Measurements from ENCODE around the gene ACAD8. TPM values are rescaled to one million over a fixed set of nuclear protein-coding genes. Genes with fewer than 3 reads are reported as not detected.

ACAD8 gene
- total RNA-seq (2013; cell fraction: nucleolus; rRNA removed): 44.7 and 48.6 TPM in 2 replicates
- total RNA-seq (2014; rRNA removed) (22.7 and 23.4 TPM in 2 replicates), total RNA-seq (2014; rRNA removed; fragmentation: Illumina TruSeq; extraction: Trizol) (15.7 and 17.2 TPM in 2 replicates), total RNA-seq (2021) (19.5 and 19.9 TPM in 2 replicates), polyA plus RNA-seq (2011; rRNA removed) (22.0 and 24.7 TPM in 2 replicates), polyA plus RNA-seq (2014; fragmentation: Illumina TruSeq; extraction: Trizol) (20.9 and 25.0 TPM in 2 replicates), polyA plus RNA-seq (2014; fragmentation: Nextera tagmentation; extraction: Ambion mirVana) (10 to 100 TPM in 1 of 2 experiments, 1 to 10 TPM in 1; 9.9 to 12.8 TPM), polyA plus RNA-seq (2014; rRNA removed) (25.3 and 28.8 TPM in 2 replicates), polyA plus RNA-seq (2016; fragmentation: Nextera tagmentation; extraction: Ambion mirVana) (10 to 100 TPM; 31.3 to 34.8 TPM), polyA minus RNA-seq (2011; rRNA and poly(A)+ RNA removed) (12.7 and 16.2 TPM in 2 replicates), Bru-seq, nascent RNA (percentile 62 among the genes with signal in this experiment), BruChase-seq, experiment 1, labeled RNA remaining after a 6-hour chase (percentile 85 among the genes with signal in this experiment), BruChase-seq, experiment 2, labeled RNA remaining after a 2-hour chase (percentile 80 among the genes with signal in this experiment)
- 10.6 TPM for polyA plus RNA-seq (2011; ENCODE audit: low read depth)
- polyA plus RNA-seq (2011; cell fraction: cytosol; rRNA removed): 20.2 and 22.7 TPM in 2 replicates
- 92.8 and 96.6 TPM in 2 replicates for polyA plus RNA-seq (2011; cell fraction: nucleus; rRNA removed)
- 13.2 and 15.5 TPM in 2 replicates for polyA plus RNA-seq (2012)
- 4.1 and 4.9 TPM in 2 replicates for polyA minus RNA-seq (2011; cell fraction: cytosol; rRNA and poly(A)+ RNA removed)
- polyA minus RNA-seq (2011; cell fraction: nucleus; rRNA and poly(A)+ RNA removed): 20.9 and 26.7 TPM in 2 replicates
- long read RNA-seq, experiment 1, transcript ACAD8-201 (11 exons, 2,249 nt): major isoform, 21 of 28 reads
- long read RNA-seq, experiment 1, partial matches to known transcripts: 3 of 28 reads
- long read RNA-seq, experiment 1, other reads (novel, unspliced or antisense): 4 of 28 reads
- long read RNA-seq, experiment 2, transcript ACAD8-201 (11 exons, 2,249 nt): major isoform, 126 of 200 reads
- long read RNA-seq, experiment 2, partial matches to known transcripts: 9 of 200 reads
- long read RNA-seq, experiment 2, other reads (novel, unspliced or antisense): 63 of 200 reads

- peak; percentile 66 for FAIRE-seq
- no peaks in the 10 kb centered on the region for H3K4me1 ChIP-seq (ENCODE audit: control insufficient read depth, insufficient read depth, low read length)
- BruUV-seq (replicated peaks): no TSS peak
- TF ChIP-seq, protein P1, sequence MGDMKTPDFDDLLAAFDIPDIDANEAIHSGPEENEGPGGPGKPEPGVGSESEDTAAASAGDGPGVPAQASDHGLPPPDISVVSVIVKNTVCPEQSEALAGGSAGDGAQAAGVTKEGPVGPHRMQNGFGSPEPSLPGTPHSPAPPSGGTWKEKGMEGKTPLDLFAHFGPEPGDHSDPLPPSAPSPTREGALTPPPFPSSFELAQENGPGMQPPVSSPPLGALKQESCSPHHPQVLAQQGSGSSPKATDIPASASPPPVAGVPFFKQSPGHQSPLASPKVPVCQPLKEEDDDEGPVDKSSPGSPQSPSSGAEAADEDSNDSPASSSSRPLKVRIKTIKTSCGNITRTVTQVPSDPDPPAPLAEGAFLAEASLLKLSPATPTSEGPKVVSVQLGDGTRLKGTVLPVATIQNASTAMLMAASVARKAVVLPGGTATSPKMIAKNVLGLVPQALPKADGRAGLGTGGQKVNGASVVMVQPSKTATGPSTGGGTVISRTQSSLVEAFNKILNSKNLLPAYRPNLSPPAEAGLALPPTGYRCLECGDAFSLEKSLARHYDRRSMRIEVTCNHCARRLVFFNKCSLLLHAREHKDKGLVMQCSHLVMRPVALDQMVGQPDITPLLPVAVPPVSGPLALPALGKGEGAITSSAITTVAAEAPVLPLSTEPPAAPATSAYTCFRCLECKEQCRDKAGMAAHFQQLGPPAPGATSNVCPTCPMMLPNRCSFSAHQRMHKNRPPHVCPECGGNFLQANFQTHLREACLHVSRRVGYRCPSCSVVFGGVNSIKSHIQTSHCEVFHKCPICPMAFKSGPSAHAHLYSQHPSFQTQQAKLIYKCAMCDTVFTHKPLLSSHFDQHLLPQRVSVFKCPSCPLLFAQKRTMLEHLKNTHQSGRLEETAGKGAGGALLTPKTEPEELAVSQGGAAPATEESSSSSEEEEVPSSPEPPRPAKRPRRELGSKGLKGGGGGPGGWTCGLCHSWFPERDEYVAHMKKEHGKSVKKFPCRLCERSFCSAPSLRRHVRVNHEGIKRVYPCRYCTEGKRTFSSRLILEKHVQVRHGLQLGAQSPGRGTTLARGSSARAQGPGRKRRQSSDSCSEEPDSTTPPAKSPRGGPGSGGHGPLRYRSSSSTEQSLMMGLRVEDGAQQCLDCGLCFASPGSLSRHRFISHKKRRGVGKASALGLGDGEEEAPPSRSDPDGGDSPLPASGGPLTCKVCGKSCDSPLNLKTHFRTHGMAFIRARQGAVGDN (IDR thresholded peaks at IDR 0.05): no peak
- TF ChIP-seq HCFC1 (IDR thresholded peaks at IDR 0.05; ENCODE audit: low read length) (peak; percentile 98), GATAD2B (conservative IDR thresholded peaks at IDR 0.05; ENCODE audit: low read depth) (0 out of 2 replicates have a peak, but pooled peaks have one; percentile 36), CBFB (IDR thresholded peaks at IDR 0.05; ENCODE audit: low read depth) (0 out of 2 replicates have a peak, but pooled peaks have one; percentile 17), CHD2 (IDR thresholded peaks at IDR 0.05; ENCODE audit: borderline replicate concordance, low read depth, low read length) (peak; percentile 58; the same call in 1 of the 2 replicates)
- TF ChIP-seq, protein P2, sequence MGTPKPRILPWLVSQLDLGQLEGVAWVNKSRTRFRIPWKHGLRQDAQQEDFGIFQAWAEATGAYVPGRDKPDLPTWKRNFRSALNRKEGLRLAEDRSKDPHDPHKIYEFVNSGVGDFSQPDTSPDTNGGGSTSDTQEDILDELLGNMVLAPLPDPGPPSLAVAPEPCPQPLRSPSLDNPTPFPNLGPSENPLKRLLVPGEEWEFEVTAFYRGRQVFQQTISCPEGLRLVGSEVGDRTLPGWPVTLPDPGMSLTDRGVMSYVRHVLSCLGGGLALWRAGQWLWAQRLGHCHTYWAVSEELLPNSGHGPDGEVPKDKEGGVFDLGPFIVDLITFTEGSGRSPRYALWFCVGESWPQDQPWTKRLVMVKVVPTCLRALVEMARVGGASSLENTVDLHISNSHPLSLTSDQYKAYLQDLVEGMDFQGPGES (IDR thresholded peaks at IDR 0.05): no peak
- TF ChIP-seq, protein P3, sequence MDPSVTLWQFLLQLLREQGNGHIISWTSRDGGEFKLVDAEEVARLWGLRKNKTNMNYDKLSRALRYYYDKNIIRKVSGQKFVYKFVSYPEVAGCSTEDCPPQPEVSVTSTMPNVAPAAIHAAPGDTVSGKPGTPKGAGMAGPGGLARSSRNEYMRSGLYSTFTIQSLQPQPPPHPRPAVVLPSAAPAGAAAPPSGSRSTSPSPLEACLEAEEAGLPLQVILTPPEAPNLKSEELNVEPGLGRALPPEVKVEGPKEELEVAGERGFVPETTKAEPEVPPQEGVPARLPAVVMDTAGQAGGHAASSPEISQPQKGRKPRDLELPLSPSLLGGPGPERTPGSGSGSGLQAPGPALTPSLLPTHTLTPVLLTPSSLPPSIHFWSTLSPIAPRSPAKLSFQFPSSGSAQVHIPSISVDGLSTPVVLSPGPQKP (IDR thresholded peaks at IDR 0.05; ENCODE audit: low read depth, low read length): 0 out of 2 replicates have a peak, but pooled peaks have one; percentile 40
These were observed at the start of gene ACAD8, which contains the start of gene THYN1 for GRCh38 chr11:134253188-134253993. Gene ACAD8 (plus strand): TSS chr11:134253568. CDS start chr11:134253601, 33 bp downstream. Gene THYN1 (minus strand): TSS chr11:134253352. CDS start chr11:134252882, 470 bp downstream.

More at GRCh38 chr11:134253188-134253993, at the start of gene ACAD8, which contains the start of gene THYN1:
- CTCF ChIA-PET: interaction anchor here (0.7 to 3.4 kb wide), 4 partner anchors 9 to 45 kb away, joined by 3 to 18 read pairs (median 4); no protein-coding TSS in a partner anchor
- peak within 1 kb of the TSS; percentile 97 for H2AFZ ChIP-seq (ENCODE audit: control insufficient read depth, low read depth, low read length)
- in situ Hi-C loops (cut with MboI): no loop called here
- peak within 1 kb of the TSS; percentile 91 for H3K4me2 ChIP-seq (ENCODE audit: control insufficient read depth, insufficient read depth)
- ATAC-seq: peak; percentile 100
- H3K79me2 ChIP-seq (ENCODE audit: control insufficient read depth, insufficient read depth, low read length): peaks cover 6% of the 10 kb centered on the region
- H4K20me1 ChIP-seq (ENCODE audit: control insufficient read depth, insufficient read depth): no peaks in the 10 kb centered on the region
- H3K27me3 ChIP-seq (replicated peaks in 1 of 2; ENCODE audit: control insufficient read depth in 2 of 2, insufficient read depth in 2 of 2, low read length in 1 of 2): no peaks in the 10 kb centered on the region
- POLR2A ChIA-PET: interaction anchor here (0.6 to 1.0 kb wide), 2 partner anchors 29 to 46 kb away, joined by 3 to 8 read pairs; partner anchors contain the start of gene VPS26B
- peak; percentile 86 for DNase-seq (ENCODE audit: low read depth, low spot score)
- peaks cover 2 to 4% of the 10 kb centered on the region in 2 experiments; a peak in 2 of 4 replicates for H3K36me3 ChIP-seq (ENCODE audit: control insufficient read depth in 2 of 2, insufficient read depth in 2 of 2, low read length in 1 of 2)
- H3K9me3 ChIP-seq (replicated peaks; ENCODE audit: control insufficient read depth, insufficient read depth, low read length): no peaks in the 10 kb centered on the region
- peak within 1 kb of the TSS; percentile 62 for H3K27ac ChIP-seq (ENCODE audit: control insufficient read depth, insufficient read depth)
- intact Hi-C loops (cut with micrococcal nuclease; ENCODE audit: unreplicated experiment): loop anchor here (2.0 to 10.0 kb wide), 2 partner anchors 29 to 49 kb away; partner anchors contain the start of gene VPS26B
- under 1% methylated on average over 30 of the region's 70 CpGs for WGBS (ENCODE audit: insufficient coverage, insufficient replicate concordance, low lambda C conversion rate, missing lambda C conversion rate)
- H3K9ac ChIP-seq (ENCODE audit: control insufficient read depth, insufficient read depth, low read length): peak within 1 kb of the TSS; percentile 78
- SMC1A ChIA-PET (ENCODE audit: uncharacterized antibody, unreplicated experiment): interaction anchor here (2.2 kb wide), 1 partner anchor 25 kb away, joined by 8 read pairs; no protein-coding TSS in a partner anchor
- RAD21 ChIA-PET (ENCODE audit: unreplicated experiment): interaction anchor here (0.6 to 0.7 kb wide), 2 partner anchors 25 to 49 kb away, joined by 4 to 6 read pairs; no protein-coding TSS in a partner anchor
- H3K4me3 ChIP-seq: peak within 1 kb of the TSS; percentile 90

All from GM12878 (cell line).